Purkinje cell (primary cell): ENCODE measurements around the gene RNF222. TPM values are rescaled to one million over a fixed set of nuclear protein-coding genes. Genes with fewer than 3 reads are reported as not detected.

Experiments
- polyA plus RNA-seq: library from polyadenylated mRNA; unstranded; fragments of >200 nt; fragmentation: Nextera tagmentation; gene quantifications from 2 replicates; pipeline ENCODE4 v1.2.1, GENCODE V29; 2014

The RNF222 gene, protein sequence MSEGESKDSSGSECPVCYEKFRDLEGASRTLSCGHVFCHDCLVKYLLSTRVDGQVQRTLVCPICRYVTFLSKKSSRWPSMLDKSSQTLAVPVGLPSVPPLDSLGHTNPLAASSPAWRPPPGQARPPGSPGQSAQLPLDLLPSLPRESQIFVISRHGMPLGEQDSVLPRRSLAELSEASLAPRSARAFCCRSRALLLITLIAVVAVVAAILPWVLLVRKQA
- polyA plus RNA-seq = not detected in 2 replicates

DNA sequence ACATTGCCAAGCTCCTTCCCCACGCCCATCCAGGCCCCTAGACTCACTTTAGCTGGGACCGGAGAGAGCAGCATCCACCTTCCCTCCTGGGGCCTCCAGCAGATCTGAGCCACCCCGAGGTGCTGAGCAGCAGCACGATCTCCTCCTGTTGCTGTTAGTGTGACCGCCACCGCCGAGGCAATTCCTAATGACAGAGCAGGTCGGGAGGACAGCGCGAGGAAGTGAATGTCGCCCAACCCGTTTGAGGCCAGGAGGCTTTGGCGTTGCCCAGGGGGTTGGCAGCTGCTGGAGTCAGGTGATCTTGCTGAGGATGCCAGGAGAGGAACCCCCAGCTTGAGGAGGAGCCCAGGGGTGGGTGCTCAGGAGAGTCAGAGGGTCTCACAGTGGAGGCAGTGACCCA lies at the start of gene RNF222:
Gene RNF222 (minus strand): TSS at position 192 of the 400 bp plus-strand sequence. CDS start 4,366 bp downstream, outside the sequence.

DNA sequence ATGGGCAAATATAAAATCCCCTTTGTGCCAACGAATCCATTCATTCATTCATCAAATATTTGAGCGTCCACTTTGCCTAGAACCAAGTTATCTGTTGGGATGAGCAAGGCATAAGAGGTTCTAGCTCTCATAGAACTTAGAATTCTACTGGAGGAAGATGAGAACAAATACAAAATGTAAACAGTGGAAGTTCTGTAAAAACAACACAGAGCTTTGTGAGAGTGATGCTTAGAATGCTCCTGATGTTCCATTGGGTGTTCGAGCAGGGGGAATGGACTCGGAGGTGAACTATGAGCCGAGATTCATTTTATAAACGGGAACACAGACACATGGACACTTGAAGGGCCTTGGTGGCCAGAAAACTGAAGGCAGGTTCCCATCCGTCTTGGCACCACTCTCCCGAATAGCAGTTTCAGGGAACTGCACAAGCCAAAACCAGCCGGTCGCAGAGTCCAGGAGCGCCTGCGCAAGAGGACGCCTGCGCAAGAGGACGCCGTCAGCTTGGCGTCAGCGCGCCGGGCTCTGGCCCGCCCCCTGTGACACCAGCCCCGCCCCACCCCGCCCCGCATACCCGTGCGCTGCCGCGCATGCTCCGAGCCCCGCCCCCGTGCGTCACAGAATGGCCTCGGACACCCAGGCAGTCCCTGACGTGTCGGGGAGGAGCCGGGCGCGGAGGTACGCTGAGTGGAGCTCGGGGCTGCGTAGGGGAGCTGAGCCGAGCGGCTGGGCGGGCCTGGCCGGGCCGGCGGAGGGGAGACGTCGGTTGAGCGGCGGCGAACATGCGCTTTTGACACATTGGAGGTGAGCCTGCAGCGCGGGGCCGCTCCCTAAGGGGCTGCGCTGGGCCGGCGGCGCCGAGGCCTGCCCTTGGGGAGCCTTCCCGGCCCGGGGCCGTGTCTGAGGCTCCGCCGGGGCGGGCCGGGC lies 37.9 kb upstream of the RNF222 start, which contains the start of gene NDEL1:
Gene NDEL1 (plus strand): TSS at position 640 of the 924 bp plus-strand sequence. CDS start 8,388 bp downstream, outside the sequence.

DNA sequence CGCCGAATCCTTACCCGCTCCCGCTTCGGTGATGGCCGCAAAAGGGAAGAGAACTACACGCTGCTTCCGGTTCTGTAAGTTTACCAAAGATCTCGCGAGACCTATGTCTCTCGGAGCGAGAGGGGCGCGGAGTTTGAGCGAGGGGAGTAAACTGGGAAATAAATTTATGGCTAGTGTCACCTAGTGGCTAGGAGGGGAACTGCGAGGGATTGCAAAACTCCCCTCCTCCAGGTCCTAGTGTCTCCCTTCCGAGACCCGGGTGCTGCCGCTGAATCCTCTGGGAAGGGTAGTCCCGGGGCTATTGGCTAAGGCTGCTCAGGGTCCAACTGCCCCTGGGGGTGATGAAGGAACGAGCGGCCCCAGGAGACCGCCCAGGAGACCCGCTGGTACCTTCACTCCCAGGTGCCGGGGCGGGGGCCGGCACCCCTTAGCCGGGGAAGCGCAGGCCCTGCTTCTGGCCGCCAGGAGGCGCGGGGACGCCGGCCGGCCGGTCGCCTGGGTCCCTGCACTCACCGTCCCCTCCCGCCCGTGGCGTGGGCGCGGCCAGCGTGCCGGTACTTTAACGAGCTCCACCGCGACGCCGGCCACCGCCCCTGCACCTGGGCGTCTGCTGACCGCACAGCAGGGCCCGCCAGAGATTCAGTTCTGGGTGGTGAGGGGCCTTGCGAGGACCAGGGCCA lies 14.3 kb downstream of the RNF222 start, which contains the start of gene RPL26:
Gene RPL26 (minus strand): TSS at position 51 of the 680 bp plus-strand sequence. CDS start 883 bp downstream, outside the sequence.

GRCh38 chr17:8376271-8377067 lies 21.2 kb downstream of the RNF222 start, which contains the start of gene KRABD2:
KRABD2 (minus strand) TSS chr17:8376704.

Other genes with a start within 250 kb of the RNF222 start
- 0.32 and 0.97 TPM in 2 replicates for gene PER1, start 245.4 kb downstream of the RNF222 start, polyA plus RNA-seq
- 221 and 250 TPM in 2 replicates for gene VAMP2, start 234.9 kb downstream of the RNF222 start, polyA plus RNA-seq
- 3.1 and 12.4 TPM in 2 replicates for gene TMEM107, start 221.4 kb downstream of the RNF222 start, polyA plus RNA-seq
- gene BORCS6, start 207.6 kb downstream of the RNF222 start, polyA plus RNA-seq = 0.74 TPM in 1 of 2 replicates, not detected in the other
- gene AURKB, start 187.3 kb downstream of the RNF222 start, polyA plus RNA-seq = 0.82 TPM in 1 of 2 replicates, not detected in the other
- gene CTC1, start 149.8 kb downstream of the RNF222 start, polyA plus RNA-seq = 0.35 and 5.6 TPM in 2 replicates
- gene PFAS, start 148.5 kb downstream of the RNF222 start, polyA plus RNA-seq = 4.5 and 5.7 TPM in 2 replicates
- gene RANGRF, start 109.2 kb downstream of the RNF222 start, polyA plus RNA-seq = 89.6 and 95.5 TPM in 2 replicates
- gene SLC25A35, start 102.4 kb downstream of the RNF222 start, polyA plus RNA-seq = 1.9 TPM in 1 of 2 replicates, not detected in the other
- gene ARHGEF15, start 87.6 kb downstream of the RNF222 start, polyA plus RNA-seq = 0.60 TPM in 1 of 2 replicates, not detected in the other
- not detected in 2 replicates for gene ODF4, start 58.0 kb downstream of the RNF222 start, polyA plus RNA-seq
- gene RPL26, start 14.6 kb downstream of the RNF222 start, polyA plus RNA-seq = 780 and 817 TPM in 2 replicates
- gene NDEL1, start 38.1 kb upstream of the RNF222 start, polyA plus RNA-seq = 29.5 and 32.3 TPM in 2 replicates
- gene MYH10, start 232.9 kb upstream of the RNF222 start, polyA plus RNA-seq = 160 and 192 TPM in 2 replicates